ENCODE results near the gene HCN1. TPM values are rescaled to one million over a fixed set of nuclear protein-coding genes. Genes with fewer than 3 reads are reported as not detected.

HCN1 gene
- total RNA-seq, 1 donor from 2014 or later = not detected

DNA sequence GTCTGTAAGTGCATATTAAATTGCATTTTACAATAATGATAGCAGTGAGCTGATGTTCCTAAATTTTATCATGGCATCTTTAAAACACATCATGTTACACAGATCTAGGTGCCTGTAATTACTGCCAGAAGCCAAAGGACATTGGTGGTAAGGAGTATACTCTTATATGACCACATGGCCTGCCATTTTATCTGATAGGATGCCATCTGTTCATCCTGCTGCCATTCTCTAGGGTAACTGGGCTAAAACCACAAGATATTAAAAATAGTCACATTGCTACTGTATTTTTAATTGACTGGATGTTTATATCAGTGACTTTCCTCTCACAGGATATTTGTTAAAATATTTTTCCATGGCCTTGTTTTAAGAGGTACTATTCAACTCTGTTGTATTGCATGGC, 53.1 kb downstream of the HCN1 start:
- TF ChIP-seq, protein P1, sequence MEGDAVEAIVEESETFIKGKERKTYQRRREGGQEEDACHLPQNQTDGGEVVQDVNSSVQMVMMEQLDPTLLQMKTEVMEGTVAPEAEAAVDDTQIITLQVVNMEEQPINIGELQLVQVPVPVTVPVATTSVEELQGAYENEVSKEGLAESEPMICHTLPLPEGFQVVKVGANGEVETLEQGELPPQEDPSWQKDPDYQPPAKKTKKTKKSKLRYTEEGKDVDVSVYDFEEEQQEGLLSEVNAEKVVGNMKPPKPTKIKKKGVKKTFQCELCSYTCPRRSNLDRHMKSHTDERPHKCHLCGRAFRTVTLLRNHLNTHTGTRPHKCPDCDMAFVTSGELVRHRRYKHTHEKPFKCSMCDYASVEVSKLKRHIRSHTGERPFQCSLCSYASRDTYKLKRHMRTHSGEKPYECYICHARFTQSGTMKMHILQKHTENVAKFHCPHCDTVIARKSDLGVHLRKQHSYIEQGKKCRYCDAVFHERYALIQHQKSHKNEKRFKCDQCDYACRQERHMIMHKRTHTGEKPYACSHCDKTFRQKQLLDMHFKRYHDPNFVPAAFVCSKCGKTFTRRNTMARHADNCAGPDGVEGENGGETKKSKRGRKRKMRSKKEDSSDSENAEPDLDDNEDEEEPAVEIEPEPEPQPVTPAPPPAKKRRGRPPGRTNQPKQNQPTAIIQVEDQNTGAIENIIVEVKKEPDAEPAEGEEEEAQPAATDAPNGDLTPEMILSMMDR (IDR thresholded peaks at IDR 0.05; ENCODE audit: insufficient read depth, low read length, severe bottlenecking) = no peak
- no peak for FAIRE-seq
- no peak overlapping the region for H3K4me3 ChIP-seq (ENCODE audit: low read depth, low read length)
- no peaks in the 10 kb centered on the region for H3K27me3 ChIP-seq (ENCODE audit: control insufficient read depth, insufficient read depth, low read length)
- no peaks in the 10 kb centered on the region for H3K36me3 ChIP-seq (ENCODE audit: control insufficient read depth, insufficient read depth, low read length)
- DNase-seq (ENCODE audit: low read depth) = no peak

DNA sequence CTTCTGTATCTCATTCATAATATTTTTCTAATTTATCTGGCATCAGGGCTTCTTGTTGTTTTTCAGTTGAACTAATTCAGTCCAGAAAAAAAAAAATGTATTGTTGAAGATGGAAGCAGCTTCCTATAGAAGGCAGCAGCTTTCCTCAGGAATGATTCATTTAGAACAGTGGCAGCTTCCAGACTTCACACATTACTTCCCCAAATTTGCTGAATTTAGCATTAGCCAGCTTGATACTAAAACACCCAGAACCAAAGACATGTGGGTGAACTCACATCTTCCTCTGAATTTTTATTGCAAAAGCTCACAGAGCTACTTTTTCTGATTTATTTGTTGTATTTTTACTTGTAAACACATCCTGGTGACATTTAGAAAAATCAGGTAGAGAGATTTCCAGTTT, 53.8 kb downstream of the HCN1 start:
- no peaks in the 10 kb centered on the region for H3K27me3 ChIP-seq (ENCODE audit: control insufficient read depth, insufficient read depth, low read length)
- TF ChIP-seq, protein P1 (IDR thresholded peaks at IDR 0.05; ENCODE audit: insufficient read depth, low read length, severe bottlenecking) = no peak

DNA sequence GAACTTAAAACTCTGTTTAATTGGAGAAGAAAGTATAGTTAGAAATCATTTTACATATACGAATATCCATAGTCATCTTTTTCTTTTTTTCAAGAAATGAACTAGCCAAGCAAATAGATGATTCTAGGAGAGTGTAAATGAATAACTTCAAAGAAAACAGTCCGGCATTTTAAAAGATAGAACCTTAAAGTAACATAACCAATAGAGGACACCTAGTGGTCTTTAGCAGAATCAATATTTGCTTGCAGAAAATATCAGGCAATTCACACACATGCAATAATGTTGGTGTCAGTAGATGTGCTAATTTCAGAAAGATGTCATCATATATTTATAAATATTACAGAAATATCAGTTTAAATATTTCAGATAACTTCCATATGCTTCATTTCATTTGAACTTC, 57.1 kb downstream of the HCN1 start:
- H3K36me3 ChIP-seq (ENCODE audit: control insufficient read depth, insufficient read depth, low read length) = no peaks in the 10 kb centered on the region
- no peak overlapping the region for H3K4me3 ChIP-seq (ENCODE audit: low read depth, low read length)
- H3K27me3 ChIP-seq (ENCODE audit: control insufficient read depth, insufficient read depth, low read length) = no peaks in the 10 kb centered on the region
- no peak for FAIRE-seq
- TF ChIP-seq, protein P1 (IDR thresholded peaks at IDR 0.05; ENCODE audit: insufficient read depth, low read length, severe bottlenecking) = no peak
- no peak for DNase-seq (ENCODE audit: low read depth)

More for the DNA sequence above, 53.8 kb downstream of the HCN1 start:
- DNase-seq (ENCODE audit: low read depth) (no peak), FAIRE-seq (no peak)
- H3K4me3 ChIP-seq (ENCODE audit: low read depth, low read length) = no peak overlapping the region
- no peaks in the 10 kb centered on the region for H3K36me3 ChIP-seq (ENCODE audit: control insufficient read depth, insufficient read depth, low read length)

DNA sequence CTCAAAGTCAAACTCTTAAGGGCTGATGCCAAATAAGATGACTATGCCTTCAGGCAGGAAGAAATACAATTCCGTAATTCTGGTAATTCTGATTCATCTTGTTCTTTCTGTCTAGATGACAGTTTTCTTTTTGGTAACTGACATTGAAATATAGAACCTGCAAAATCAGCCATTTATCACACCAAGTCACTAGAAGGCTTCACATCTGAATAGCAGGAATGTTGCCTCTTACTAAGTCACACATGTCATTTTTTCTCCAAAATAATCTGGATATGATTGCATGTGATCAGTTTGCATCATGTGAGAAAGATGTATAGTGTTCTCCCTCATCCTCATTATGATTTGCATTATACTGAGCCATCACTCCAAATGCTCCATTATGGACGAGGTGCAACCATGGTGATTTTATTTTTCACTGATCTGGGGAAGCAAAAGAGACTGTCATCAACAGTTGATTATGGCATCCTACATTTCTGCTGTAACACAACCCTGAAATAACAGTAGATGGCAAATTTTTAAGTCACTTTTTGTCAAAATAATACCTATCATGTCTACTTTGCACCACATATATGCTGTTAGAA, 69.0 kb downstream of the HCN1 start:
- Histone ChIP-seq H3K27me3 (ENCODE audit: control insufficient read depth, insufficient read depth, low read length) (no peaks in the 10 kb centered on the region), H3K4me3 (ENCODE audit: low read depth, low read length) (no peak overlapping the region), H3K36me3 (ENCODE audit: control insufficient read depth, insufficient read depth, low read length) (no peaks in the 10 kb centered on the region)
- TF ChIP-seq, protein P1 (IDR thresholded peaks at IDR 0.05; ENCODE audit: insufficient read depth, low read length, severe bottlenecking) = no peak
- DNase-seq (ENCODE audit: low read depth) (no peak), FAIRE-seq (no peak)

DNA sequence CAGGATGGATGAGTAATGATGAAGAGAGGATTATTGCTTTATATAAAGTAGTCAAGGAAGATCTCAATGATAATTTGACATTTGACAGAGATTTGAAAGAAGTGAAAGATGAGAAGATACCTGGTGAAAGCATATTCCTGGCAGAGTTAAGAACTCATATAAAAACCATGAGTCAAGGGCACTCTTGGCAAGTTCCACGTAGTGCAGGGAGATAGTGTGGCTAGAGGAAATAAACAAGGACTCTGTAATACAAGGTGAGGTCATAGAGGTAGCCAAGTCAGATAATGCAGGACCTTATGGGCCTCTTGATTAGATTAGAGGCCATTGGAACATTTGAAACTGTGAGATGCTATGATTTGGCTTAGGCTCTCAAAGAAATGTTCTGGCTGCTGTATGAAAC, 72.3 kb downstream of the HCN1 start:
- H3K4me3 ChIP-seq (ENCODE audit: low read depth, low read length) = no peak overlapping the region
- TF ChIP-seq, protein P1 (IDR thresholded peaks at IDR 0.05; ENCODE audit: insufficient read depth, low read length, severe bottlenecking) = no peak
- no peaks in the 10 kb centered on the region for H3K36me3 ChIP-seq (ENCODE audit: control insufficient read depth, insufficient read depth, low read length)
- no peak for FAIRE-seq
- DNase-seq (ENCODE audit: low read depth) = no peak
- no peaks in the 10 kb centered on the region for H3K27me3 ChIP-seq (ENCODE audit: control insufficient read depth, insufficient read depth, low read length)

DNA sequence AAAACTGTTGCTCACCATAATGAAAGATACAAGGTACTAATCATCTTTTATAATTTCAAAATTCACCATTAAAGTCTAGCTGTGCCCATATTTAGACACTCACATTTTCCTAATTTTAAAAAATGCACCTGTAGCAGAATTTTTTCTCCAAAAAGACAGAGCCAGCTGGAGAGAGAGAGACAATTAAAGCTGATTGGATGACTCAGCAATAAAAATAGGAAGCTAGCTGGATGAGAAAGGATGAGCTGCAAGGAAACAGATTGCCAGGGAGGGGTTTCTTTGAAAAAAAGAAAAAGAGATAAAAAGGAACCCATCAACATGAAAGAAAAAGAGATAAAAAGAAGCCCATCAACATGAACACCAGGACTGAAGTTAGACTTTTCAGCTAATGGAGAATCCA, 73.8 kb downstream of the HCN1 start:
- TF ChIP-seq, protein P1 (IDR thresholded peaks at IDR 0.05; ENCODE audit: insufficient read depth, low read length, severe bottlenecking) = no peak
- no peak for FAIRE-seq
- H3K36me3 ChIP-seq (ENCODE audit: control insufficient read depth, insufficient read depth, low read length) = no peaks in the 10 kb centered on the region
- no peak for DNase-seq (ENCODE audit: low read depth)
- H3K4me3 ChIP-seq (ENCODE audit: low read depth, low read length) = no peak overlapping the region
- H3K27me3 ChIP-seq (ENCODE audit: control insufficient read depth, insufficient read depth, low read length) = no peaks in the 10 kb centered on the region
